Gastrocnemius medialis (tissue), 4 donors: ENCODE measurements around the gene MAGEB6.

Experiments used
- POLR2A ChIP-seq, 2 donors: fragments of 450-650 bp; IDR thresholded peaks; one replicate each; pipeline ENCODE4 v1.6.1; 2017; ENCODE audit warnings: antibody characterized with exemption in 2 of 2, mild to moderate bottlenecking in 2 of 2, moderate library complexity in 2 of 2
- TF ChIP-seq, protein P1 (sequence below), 5 experiments: fragments of 450-650 bp in 3 of 5; fragments of 200-600 bp in 2 of 5; sonication (generic) in 2 of 5; IDR thresholded peaks in 4 of 5; conservative IDR thresholded peaks in 1 of 5; 1 replicate in 4 of 5; 2 replicates in 1 of 5; pipeline ENCODE4 v1.5.1; 2016 to 2019; ENCODE audit warnings: antibody characterized with exemption in 5 of 5, mild to moderate bottlenecking in 3 of 5, moderate library complexity in 3 of 5

GRCh38 chrX:26208012-26208411, 15.8 kb downstream of the MAGEB6 start:
- TF ChIP-seq, protein P1, sequence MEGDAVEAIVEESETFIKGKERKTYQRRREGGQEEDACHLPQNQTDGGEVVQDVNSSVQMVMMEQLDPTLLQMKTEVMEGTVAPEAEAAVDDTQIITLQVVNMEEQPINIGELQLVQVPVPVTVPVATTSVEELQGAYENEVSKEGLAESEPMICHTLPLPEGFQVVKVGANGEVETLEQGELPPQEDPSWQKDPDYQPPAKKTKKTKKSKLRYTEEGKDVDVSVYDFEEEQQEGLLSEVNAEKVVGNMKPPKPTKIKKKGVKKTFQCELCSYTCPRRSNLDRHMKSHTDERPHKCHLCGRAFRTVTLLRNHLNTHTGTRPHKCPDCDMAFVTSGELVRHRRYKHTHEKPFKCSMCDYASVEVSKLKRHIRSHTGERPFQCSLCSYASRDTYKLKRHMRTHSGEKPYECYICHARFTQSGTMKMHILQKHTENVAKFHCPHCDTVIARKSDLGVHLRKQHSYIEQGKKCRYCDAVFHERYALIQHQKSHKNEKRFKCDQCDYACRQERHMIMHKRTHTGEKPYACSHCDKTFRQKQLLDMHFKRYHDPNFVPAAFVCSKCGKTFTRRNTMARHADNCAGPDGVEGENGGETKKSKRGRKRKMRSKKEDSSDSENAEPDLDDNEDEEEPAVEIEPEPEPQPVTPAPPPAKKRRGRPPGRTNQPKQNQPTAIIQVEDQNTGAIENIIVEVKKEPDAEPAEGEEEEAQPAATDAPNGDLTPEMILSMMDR (IDR thresholded peaks at IDR 0.05 in 4 of 5, conservative IDR thresholded peaks at IDR 0.05 in 1 of 5): no peak
- TF ChIP-seq POLR2A (IDR thresholded peaks at IDR 0.05): no peak
